Adrenal gland (tissue), 12 donors: Measurements from ENCODE around the gene MAML2. TPM values are rescaled to one million over a fixed set of nuclear protein-coding genes. Genes with fewer than 3 reads are reported as not detected.

ENCODE experiments used
- DNase-seq, 7 donors: peaks; one replicate each; pipeline ENCODE4 v3.0.0-alpha.2; 2019 to 2020
- H3K27ac ChIP-seq, 5 donors: fragments of 200-600 bp; sonication (generic) in 4 of 5; 1 replicate in 3 of 5; 2 replicates in 2 of 5; pipeline versions ENCODE4 v1.5.1 to v1.8.0; 2016 to 2020; ENCODE audit warnings: mild to moderate bottlenecking in 1 of 5
- H3K27me3 ChIP-seq: fragments of 200-600 bp; 2 replicates; pipeline ENCODE4 v1.8.0; 2021
- H3K36me3 ChIP-seq, 2 donors: fragments of 200-600 bp; replicated peaks in 1 of 2; 1 replicate in 1 of 2; 2 replicates in 1 of 2; pipeline versions ENCODE4 v1.5.1 to v1.8.0; 2018 to 2022
- H3K4me1 ChIP-seq, 2 donors: fragments of 200-600 bp; replicated peaks in 1 of 2; 1 replicate in 1 of 2; 2 replicates in 1 of 2; pipeline versions ENCODE4 v1.5.1 to v1.8.0; 2018 to 2021
- H3K4me3 ChIP-seq, 4 donors: fragments of 200-600 bp; sonication (generic) in 3 of 4; one replicate each; pipeline ENCODE4 v1.5.1; 2016 to 2018
- H3K9me3 ChIP-seq, 3 donors: fragments of 200-600 bp; sonication (generic) in 1 of 3; replicated peaks in 1 of 3; 1 replicate in 2 of 3; 2 replicates in 1 of 3; pipeline versions ENCODE4 v1.5.1 to v1.8.0; 2016 to 2021
- POLR2A ChIP-seq, 2 donors: fragments of 450-650 bp; IDR thresholded peaks; one replicate each; pipeline ENCODE4 v1.6.1; 2017; ENCODE audit warnings: antibody characterized with exemption in 2 of 2, mild to moderate bottlenecking in 2 of 2, moderate library complexity in 1 of 2
- WGBS, 4 donors: extraction: QIAGEN DNeasy Blood & Tissue Kit in 2 of 4; methylation state at CpG; one replicate each; pipeline versions ENCODE4 v1.1.5 to v1.1.7; 2013 to 2017; 5-methylcytosine and 5-hydroxymethylcytosine counted together
- intact Hi-C, 2 donors: fragments of 100-400 bp; cut with DNase I; formaldehyde crosslinking; loops; one replicate each; pipeline versions ENCODE4 v1.14.1 to v1.15.0; 2022 to 2023
- polyA plus RNA-seq, 3 donors: library from polyadenylated mRNA; stranded (reverse); fragments of 200-250 nt in 2 of 3; fragments of 350-450 nt in 1 of 3; fragmentation: Illumina TruSeq in 1 of 3; extraction: RNeasy Lipid Tissue Mini Kit (QIAGEN cat#74804) in 1 of 3; gene quantifications; one replicate each; pipeline ENCODE4 v1.2.3, GENCODE V29; 2013 to 2014
- total RNA-seq, 9 donors: library from RNA; depleted of rRNA in 4 of 9; stranded (reverse); fragments of >200 nt in 4 of 9; fragments of 120-200 nt in 1 of 9; fragmentation: NEBNext Ultra II Directional in 1 of 9; extraction: Animal tissue kit (Norgen Biotek cat#: 25700) in 1 of 9; gene quantifications; one replicate each; pipeline versions ENCODE4 v1.1.0 to v1.2.4, GENCODE V29; 2013 to 2023
- TF ChIP-seq, protein P1 (sequence below), 6 experiments: fragments of 450-650 bp in 4 of 6; fragments of 200-600 bp in 2 of 6; sonication (generic) in 1 of 6; IDR thresholded peaks; 1 replicate in 5 of 6; 2 replicates in 1 of 6; pipeline versions ENCODE4 v1.5.1 to v1.8.0; 2016 to 2021; ENCODE audit warnings: antibody characterized with exemption in 6 of 6, mild to moderate bottlenecking in 2 of 6, moderate library complexity in 1 of 6
- donor health status: healthy with polysubstance abuse.
- donor health status: Bipolar disorder and iron deficiency.
- donor health status: DM: yes; HTN: yes; CAD: no.
- donor health status: DM: no; HTN: no; CAD: no.
- donor health status: DM: no; HTN: no; CAD: no.
- donor health status: DM: yes; HTN: yes; CAD: no.

Gene MAML2
- total and polyA plus RNA-seq, 12 donors = 1.4 to 19.4 (median 7.6) TPM

DNA sequence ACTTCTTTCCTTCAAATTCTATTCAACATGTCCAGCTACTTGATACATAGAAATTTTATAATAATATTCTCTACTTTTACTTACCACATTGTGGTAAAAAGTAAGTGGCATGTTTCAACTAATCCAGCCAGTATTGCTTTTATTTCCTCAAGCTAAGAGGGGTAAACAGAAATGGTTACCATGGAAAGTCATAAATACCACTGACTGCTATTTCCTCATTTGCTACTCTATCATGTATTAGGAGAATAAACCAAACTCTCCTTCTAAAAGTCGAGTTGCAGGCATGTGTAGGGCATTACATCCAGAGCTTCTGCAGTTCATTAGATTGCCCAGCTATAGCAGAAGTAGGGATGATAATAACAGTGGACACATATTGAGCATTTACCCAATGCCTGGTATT is 208.4 kb downstream of the MAML2 start:
- TF ChIP-seq POLR2A (IDR thresholded peaks at IDR 0.05) = no peak
- TF ChIP-seq, protein P1, sequence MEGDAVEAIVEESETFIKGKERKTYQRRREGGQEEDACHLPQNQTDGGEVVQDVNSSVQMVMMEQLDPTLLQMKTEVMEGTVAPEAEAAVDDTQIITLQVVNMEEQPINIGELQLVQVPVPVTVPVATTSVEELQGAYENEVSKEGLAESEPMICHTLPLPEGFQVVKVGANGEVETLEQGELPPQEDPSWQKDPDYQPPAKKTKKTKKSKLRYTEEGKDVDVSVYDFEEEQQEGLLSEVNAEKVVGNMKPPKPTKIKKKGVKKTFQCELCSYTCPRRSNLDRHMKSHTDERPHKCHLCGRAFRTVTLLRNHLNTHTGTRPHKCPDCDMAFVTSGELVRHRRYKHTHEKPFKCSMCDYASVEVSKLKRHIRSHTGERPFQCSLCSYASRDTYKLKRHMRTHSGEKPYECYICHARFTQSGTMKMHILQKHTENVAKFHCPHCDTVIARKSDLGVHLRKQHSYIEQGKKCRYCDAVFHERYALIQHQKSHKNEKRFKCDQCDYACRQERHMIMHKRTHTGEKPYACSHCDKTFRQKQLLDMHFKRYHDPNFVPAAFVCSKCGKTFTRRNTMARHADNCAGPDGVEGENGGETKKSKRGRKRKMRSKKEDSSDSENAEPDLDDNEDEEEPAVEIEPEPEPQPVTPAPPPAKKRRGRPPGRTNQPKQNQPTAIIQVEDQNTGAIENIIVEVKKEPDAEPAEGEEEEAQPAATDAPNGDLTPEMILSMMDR (IDR thresholded peaks at IDR 0.05) = no peak
- peaks cover 0 to 12% of the 10 kb centered on the region in 2 donors for H3K4me1 ChIP-seq
- WGBS, 4 donors = 31 to 46% (median 42%) methylated on average over 1 of the region's 1 CpG
- H3K4me3 ChIP-seq = no peak overlapping the region
- intact Hi-C loops = no loop called here
- H3K27ac ChIP-seq = no peak overlapping the region
- DNase-seq = no peak
- no peaks in the 10 kb centered on the region for H3K36me3 ChIP-seq
- no peaks in the 10 kb centered on the region for H3K27me3 ChIP-seq
- no peaks in the 10 kb centered on the region for H3K9me3 ChIP-seq

GRCh38 chr11:96132437-96132836 is 210.6 kb downstream of the MAML2 start:
- H3K27me3 ChIP-seq = no peaks in the 10 kb centered on the region
- TF ChIP-seq, protein P1 (IDR thresholded peaks at IDR 0.05) = no peak
- TF ChIP-seq POLR2A (IDR thresholded peaks at IDR 0.05) = no peak

DNA sequence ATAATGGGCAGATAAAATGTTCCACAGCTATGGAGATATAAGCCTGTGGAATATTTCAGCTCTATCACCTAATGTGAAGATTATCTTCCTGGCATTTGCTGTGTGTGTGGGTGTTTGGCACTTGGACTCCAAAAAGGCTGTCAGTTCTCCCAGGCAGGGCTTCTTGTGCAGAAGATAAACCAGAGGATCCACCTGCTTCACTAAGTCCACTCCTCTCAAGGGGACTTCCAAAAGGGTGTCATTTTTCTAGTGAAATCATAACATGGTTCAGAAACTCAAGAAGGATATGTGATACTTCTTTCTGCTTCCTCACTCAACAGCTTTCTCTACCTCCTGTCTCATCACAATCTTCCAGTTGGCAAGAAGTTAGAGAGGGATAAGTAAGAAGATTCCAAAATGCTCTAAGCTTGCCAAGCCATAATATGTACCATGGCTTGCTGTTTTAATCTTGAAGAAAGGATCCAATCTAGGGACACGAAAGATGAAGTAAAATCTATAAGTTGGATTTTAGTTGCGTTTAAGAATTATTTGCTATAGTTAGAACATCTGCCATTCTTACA is 212.9 kb downstream of the MAML2 start:
- Histone ChIP-seq H3K4me3 (no peak overlapping the region), H3K27me3 (no peaks in the 10 kb centered on the region), H3K4me1 (peaks cover 0 to 8% of the 10 kb centered on the region in 2 donors), H3K9me3 (no peaks in the 10 kb centered on the region), H3K36me3 (no peaks in the 10 kb centered on the region), H3K27ac (no peak overlapping the region)
- intact Hi-C loops = no loop called here
- 92 to 98% (median 95%) methylated on average over 2 of the region's 2 CpGs for WGBS, 4 donors
- no peak for DNase-seq
- TF ChIP-seq, protein P1 (IDR thresholded peaks at IDR 0.05) = no peak
- TF ChIP-seq POLR2A (IDR thresholded peaks at IDR 0.05) = no peak

More at GRCh38 chr11:96132437-96132836, 210.6 kb downstream of the MAML2 start:
- WGBS, 4 donors = 92 to 100% (median 98%) methylated on average over 2 of the region's 2 CpGs
- Histone ChIP-seq H3K27ac (no peak overlapping the region), H3K36me3 (no peaks in the 10 kb centered on the region), H3K4me3 (no peak overlapping the region), H3K4me1 (peaks cover 0 to 17% of the 10 kb centered on the region in 2 donors), H3K9me3 (no peaks in the 10 kb centered on the region)
- no peak for DNase-seq
- intact Hi-C loops = no loop called here

DNA sequence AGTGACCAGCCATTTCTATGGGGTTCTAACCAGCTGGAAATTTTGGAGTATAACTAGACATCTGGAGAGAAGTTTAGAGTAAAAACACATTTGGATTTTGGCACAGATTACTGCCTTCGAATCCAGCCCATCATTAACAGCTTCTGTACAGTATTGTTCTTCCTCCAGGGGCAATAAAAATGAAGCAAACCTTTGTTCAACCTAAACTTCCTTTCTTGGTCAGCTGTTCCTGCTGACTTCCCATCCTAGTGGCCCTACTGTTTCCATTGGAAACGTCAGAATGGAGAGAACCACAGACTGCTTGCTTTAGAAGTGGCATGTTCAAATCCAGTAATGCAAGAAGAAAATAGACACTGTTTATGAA is 215.4 kb downstream of the MAML2 start:
- Histone ChIP-seq H3K4me3 (no peak overlapping the region), H3K9me3 (no peaks in the 10 kb centered on the region), H3K27ac (no peak overlapping the region), H3K36me3 (no peaks in the 10 kb centered on the region), H3K27me3 (no peaks in the 10 kb centered on the region), H3K4me1 (peaks cover 0 to 8% of the 10 kb centered on the region in 2 donors)
- 34 to 53% (median 44%) methylated on average over 2 of the region's 2 CpGs for WGBS, 4 donors
- no peak for DNase-seq
- intact Hi-C loops = no loop called here
- no peak for TF ChIP-seq POLR2A (IDR thresholded peaks at IDR 0.05)
- TF ChIP-seq, protein P1 (IDR thresholded peaks at IDR 0.05) = no peak
